Endodermal cell (in vitro differentiated cells): Measurements from ENCODE around the gene CBFA2T2. TPM values are rescaled to one million over a fixed set of nuclear protein-coding genes. Genes with fewer than 3 reads are reported as not detected.
A peak's percentile ranks its signal among the peaks of the same experiment; 100 is the strongest.

Experiments used
- DNase-seq: peaks from one replicate; pipeline ENCODE4 v3.0.0-alpha.2; 2017
- H3K27ac ChIP-seq: 2 replicates; pipeline ENCODE4 v1.5.1; 2013; ENCODE audit warnings: mild to moderate bottlenecking, low read depth, low read length, moderate library complexity
- H3K27me3 ChIP-seq: 2 replicates; pipeline ENCODE4 v1.6.1; 2013; ENCODE audit warnings: mild to moderate bottlenecking, low read length, moderate library complexity; ENCODE audit not compliant: insufficient read depth, control insufficient read depth, poor library complexity, severe bottlenecking
- H3K36me3 ChIP-seq: 2 replicates; pipeline ENCODE4 v1.7.0; 2013; ENCODE audit warnings: mild to moderate bottlenecking, low read length, moderate library complexity; ENCODE audit not compliant: control insufficient read depth, insufficient read depth
- H3K4me1 ChIP-seq: one replicate; pipeline ENCODE4 v1.7.0; 2013; ENCODE audit warnings: low read length; ENCODE audit not compliant: control insufficient read depth, insufficient read depth
- H3K4me3 ChIP-seq: 2 replicates; pipeline ENCODE4 v1.5.1; 2013; ENCODE audit warnings: mild to moderate bottlenecking, low read length, moderate library complexity
- H3K9ac ChIP-seq: 2 replicates; pipeline ENCODE4 v1.6.1; 2013; ENCODE audit warnings: mild to moderate bottlenecking, low read length, moderate library complexity; ENCODE audit not compliant: poor library complexity, severe bottlenecking; ENCODE audit errors: extremely low read depth
- H3K9me3 ChIP-seq: 2 replicates; pipeline ENCODE4 v1.6.1; 2013; ENCODE audit warnings: mild to moderate bottlenecking, low read length, moderate library complexity; ENCODE audit not compliant: control insufficient read depth
- H3K27ac Mint-ChIP-seq: 2 replicates; pipeline ENCODE4 v1.8.0; 2020; ENCODE audit warnings: mixed read lengths
- H3K27me3 Mint-ChIP-seq: 2 replicates; pipeline ENCODE4 v1.8.0; 2021; ENCODE audit warnings: mild to moderate bottlenecking, mixed read lengths; ENCODE audit not compliant: insufficient read depth
- H3K36me3 Mint-ChIP-seq: 2 replicates; pipeline ENCODE4 v1.8.0; 2020; ENCODE audit warnings: low read depth, mixed read lengths
- H3K4me1 Mint-ChIP-seq: 2 replicates; pipeline ENCODE4 v1.8.0; 2020; ENCODE audit warnings: mixed read lengths
- H3K4me3 Mint-ChIP-seq: 2 replicates; pipeline ENCODE4 v1.8.0; 2020; ENCODE audit warnings: mild to moderate bottlenecking, moderate library complexity, mixed read lengths
- H3K9me3 Mint-ChIP-seq: 2 replicates; pipeline ENCODE4 v1.8.0; 2020; ENCODE audit warnings: mild to moderate bottlenecking, mixed read lengths
- WGBS, 2 experiments: methylation state at CpG; one replicate each; pipeline versions ENCODE4 v1.1.5 to v1.1.7; 2013; ENCODE audit warnings: missing lambda C conversion rate in 2 of 2, mixed read lengths in 1 of 2; ENCODE audit not compliant: insufficient coverage in 1 of 2, insufficient read length in 1 of 2; 5-methylcytosine and 5-hydroxymethylcytosine counted together
- total RNA-seq, 2 donors: library from RNA; stranded (reverse); fragmentation: NEBNext Ultra II Directional in 1 of 2; extraction: Animal tissue kit (Norgen Biotek cat#: 25700) in 1 of 2; gene quantifications; 2 replicates in 1 of 2; 3 replicates in 1 of 2; pipeline ENCODE4 v1.2.1, GENCODE V29; 2021
- TF ChIP-seq, protein P1 (sequence below): fragments of 200-600 bp; sonication (generic); conservative IDR thresholded peaks from 2 replicates; pipeline ENCODE4 v1.5.0; 2021; ENCODE audit warnings: antibody characterized with exemption, mild to moderate bottlenecking

Gene CBFA2T2
- total RNA-seq, 2 donors from 2014 or later: 26.8 to 32.7 TPM

DNA sequence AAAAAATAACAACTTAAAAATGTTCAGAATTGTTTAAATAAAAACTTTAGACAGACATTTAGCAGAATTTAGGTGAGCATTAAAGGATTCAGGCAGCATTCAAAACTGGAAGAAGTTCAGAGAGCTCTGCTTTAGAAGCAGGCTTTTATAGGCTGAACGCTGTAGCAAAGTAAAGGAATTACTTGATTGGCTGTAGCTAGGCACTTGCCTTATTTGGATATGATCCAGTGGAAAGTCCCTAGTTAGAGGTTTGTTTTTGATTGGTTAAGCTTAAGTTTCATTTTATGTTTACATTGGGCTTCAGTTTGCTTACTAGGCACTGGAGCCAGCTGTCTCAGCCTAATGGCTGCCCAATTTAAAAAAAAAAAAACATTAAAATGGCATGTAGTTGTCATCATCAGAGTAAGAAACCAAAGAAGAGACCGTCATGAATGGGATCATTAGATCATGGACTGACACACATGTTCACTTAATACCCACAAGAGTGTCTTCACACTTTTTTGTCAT lies 65.1 kb downstream of the CBFA2T2 start:
- no peak overlapping the region for H3K27ac Mint-ChIP-seq
- H3K4me3 Mint-ChIP-seq: no peak overlapping the region
- Histone ChIP-seq H3K9ac (no peak overlapping the region), H3K27me3 (no peaks in the 10 kb centered on the region), H3K4me1 (no peaks in the 10 kb centered on the region), H3K4me3 (no peak overlapping the region), H3K36me3 (peaks cover 20% of the 10 kb centered on the region), H3K9me3 (peaks cover 7% of the 10 kb centered on the region), H3K27ac (no peak overlapping the region)
- H3K27me3 Mint-ChIP-seq: no peaks in the 10 kb centered on the region
- WGBS, 2 experiments: 30 to 69% methylated on average over 1 to 2 of the region's 2 CpGs
- H3K36me3 Mint-ChIP-seq: peaks cover 43% of the 10 kb centered on the region
- H3K4me1 Mint-ChIP-seq: peaks cover 11% of the 10 kb centered on the region
- DNase-seq: no peak
- H3K9me3 Mint-ChIP-seq: no peaks in the 10 kb centered on the region
- TF ChIP-seq, protein P1, sequence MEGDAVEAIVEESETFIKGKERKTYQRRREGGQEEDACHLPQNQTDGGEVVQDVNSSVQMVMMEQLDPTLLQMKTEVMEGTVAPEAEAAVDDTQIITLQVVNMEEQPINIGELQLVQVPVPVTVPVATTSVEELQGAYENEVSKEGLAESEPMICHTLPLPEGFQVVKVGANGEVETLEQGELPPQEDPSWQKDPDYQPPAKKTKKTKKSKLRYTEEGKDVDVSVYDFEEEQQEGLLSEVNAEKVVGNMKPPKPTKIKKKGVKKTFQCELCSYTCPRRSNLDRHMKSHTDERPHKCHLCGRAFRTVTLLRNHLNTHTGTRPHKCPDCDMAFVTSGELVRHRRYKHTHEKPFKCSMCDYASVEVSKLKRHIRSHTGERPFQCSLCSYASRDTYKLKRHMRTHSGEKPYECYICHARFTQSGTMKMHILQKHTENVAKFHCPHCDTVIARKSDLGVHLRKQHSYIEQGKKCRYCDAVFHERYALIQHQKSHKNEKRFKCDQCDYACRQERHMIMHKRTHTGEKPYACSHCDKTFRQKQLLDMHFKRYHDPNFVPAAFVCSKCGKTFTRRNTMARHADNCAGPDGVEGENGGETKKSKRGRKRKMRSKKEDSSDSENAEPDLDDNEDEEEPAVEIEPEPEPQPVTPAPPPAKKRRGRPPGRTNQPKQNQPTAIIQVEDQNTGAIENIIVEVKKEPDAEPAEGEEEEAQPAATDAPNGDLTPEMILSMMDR: no peak

DNA sequence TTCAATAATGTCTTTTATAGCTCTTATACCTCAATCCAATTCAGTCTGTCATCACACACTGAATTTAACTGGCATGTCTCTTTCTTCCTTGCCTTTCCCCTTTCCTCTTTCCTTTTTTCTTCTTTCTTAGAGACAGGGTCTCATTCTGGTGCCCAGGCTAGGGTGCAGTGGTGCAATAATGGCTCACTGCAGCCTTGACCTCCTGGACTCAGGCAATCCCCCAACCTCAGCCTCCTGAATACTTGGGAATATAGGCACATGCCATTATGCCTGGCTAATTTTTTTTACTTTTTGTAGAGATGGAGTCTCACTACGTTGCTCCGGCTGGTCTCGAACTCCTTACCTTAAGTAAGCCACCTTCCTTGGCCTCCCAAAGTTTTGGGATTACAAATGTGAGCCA lies 65.9 kb downstream of the CBFA2T2 start:
- no peak overlapping the region for H3K4me3 Mint-ChIP-seq
- H3K27ac ChIP-seq: no peak overlapping the region

GRCh38 chr20:33556246-33556645 lies 66.3 kb downstream of the CBFA2T2 start:
- Mint-ChIP-seq H3K4me3 (no peak overlapping the region), H3K27me3 (no peaks in the 10 kb centered on the region), H3K4me1 (peaks cover 11% of the 10 kb centered on the region), H3K36me3 (peaks cover 37% of the 10 kb centered on the region), H3K27ac (no peak overlapping the region), H3K9me3 (no peaks in the 10 kb centered on the region)
- Histone ChIP-seq H3K4me3 (no peak overlapping the region), H3K9me3 (peaks cover 7% of the 10 kb centered on the region), H3K27me3 (no peaks in the 10 kb centered on the region), H3K36me3 (peaks cover 14% of the 10 kb centered on the region), H3K4me1 (no peaks in the 10 kb centered on the region), H3K9ac (no peak overlapping the region), H3K27ac (no peak overlapping the region)
- WGBS, 2 experiments: 96 to 100% methylated on average over 3 of the region's 3 CpGs
- no peak for DNase-seq
- TF ChIP-seq, protein P1: no peak

More for the DNA sequence above, 65.9 kb downstream of the CBFA2T2 start:
- H3K9me3 ChIP-seq: peaks cover 7% of the 10 kb centered on the region
- peaks cover 41% of the 10 kb centered on the region for H3K36me3 Mint-ChIP-seq
- H3K4me1 Mint-ChIP-seq: peaks cover 11% of the 10 kb centered on the region
- WGBS, 2 experiments: 95 to 100% methylated on average over 3 of the region's 3 CpGs
- H3K4me3 ChIP-seq: no peak overlapping the region
- no peaks in the 10 kb centered on the region for H3K27me3 ChIP-seq
- no peak for DNase-seq
- H3K27ac Mint-ChIP-seq: peak overlapping the region; percentile 33
- H3K4me1 ChIP-seq: no peaks in the 10 kb centered on the region
- H3K9me3 Mint-ChIP-seq: no peaks in the 10 kb centered on the region
- peaks cover 18% of the 10 kb centered on the region for H3K36me3 ChIP-seq
- TF ChIP-seq, protein P1: no peak
- no peak overlapping the region for H3K9ac ChIP-seq
- H3K27me3 Mint-ChIP-seq: no peaks in the 10 kb centered on the region
